ENCODE measurements around the gene CNTNAP2.

DNA sequence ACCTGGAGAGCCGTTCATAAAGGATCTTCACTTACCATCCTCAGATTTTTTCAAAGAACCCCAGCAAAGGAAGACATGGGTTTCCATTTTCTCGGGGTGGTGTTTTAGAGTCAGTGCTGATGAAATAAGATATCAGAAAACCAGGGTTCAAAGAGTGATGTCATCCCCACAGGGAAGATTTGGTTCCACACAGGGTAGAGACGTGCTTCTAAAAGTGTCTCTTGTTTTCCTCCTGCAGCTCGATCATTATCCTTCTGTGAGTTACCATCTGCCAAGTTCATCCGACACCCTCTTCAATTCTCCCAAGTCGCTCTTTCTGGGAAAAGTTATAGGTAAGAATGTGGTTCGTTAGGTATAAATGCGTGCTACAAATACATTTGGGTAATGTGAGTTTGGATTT is 2150.2 kb downstream of the CNTNAP2 start:
- TF ChIP-seq, protein P1, sequence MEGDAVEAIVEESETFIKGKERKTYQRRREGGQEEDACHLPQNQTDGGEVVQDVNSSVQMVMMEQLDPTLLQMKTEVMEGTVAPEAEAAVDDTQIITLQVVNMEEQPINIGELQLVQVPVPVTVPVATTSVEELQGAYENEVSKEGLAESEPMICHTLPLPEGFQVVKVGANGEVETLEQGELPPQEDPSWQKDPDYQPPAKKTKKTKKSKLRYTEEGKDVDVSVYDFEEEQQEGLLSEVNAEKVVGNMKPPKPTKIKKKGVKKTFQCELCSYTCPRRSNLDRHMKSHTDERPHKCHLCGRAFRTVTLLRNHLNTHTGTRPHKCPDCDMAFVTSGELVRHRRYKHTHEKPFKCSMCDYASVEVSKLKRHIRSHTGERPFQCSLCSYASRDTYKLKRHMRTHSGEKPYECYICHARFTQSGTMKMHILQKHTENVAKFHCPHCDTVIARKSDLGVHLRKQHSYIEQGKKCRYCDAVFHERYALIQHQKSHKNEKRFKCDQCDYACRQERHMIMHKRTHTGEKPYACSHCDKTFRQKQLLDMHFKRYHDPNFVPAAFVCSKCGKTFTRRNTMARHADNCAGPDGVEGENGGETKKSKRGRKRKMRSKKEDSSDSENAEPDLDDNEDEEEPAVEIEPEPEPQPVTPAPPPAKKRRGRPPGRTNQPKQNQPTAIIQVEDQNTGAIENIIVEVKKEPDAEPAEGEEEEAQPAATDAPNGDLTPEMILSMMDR (conservative IDR thresholded peaks at IDR 0.05 in 1 of 2, IDR thresholded peaks at IDR 0.05 in 1 of 2; ENCODE audit: low read depth in 1 of 2, low read length in 2 of 2) = no peak
- no peak for TF ChIP-seq EZH2 (IDR thresholded peaks at IDR 0.05; ENCODE audit: low read length, missing control alignments)

Measured in fibroblast of lung (primary cell).